Spleen (tissue), 11 donors: ENCODE measurements around the gene ZFP90. TPM values are rescaled to one million over a fixed set of nuclear protein-coding genes. Genes with fewer than 3 reads are reported as not detected.

Experiments used
- DNase-seq: peaks from one replicate; pipeline ENCODE4 v3.0.0-alpha.2; 2020
- H3K27ac ChIP-seq, 8 donors: fragments of 200-600 bp; sonication (generic) in 7 of 8; 1 replicate in 4 of 8; 2 replicates in 4 of 8; pipeline versions ENCODE4 v1.5.0 to v1.8.0; 2016 to 2021; ENCODE audit warnings: inconsistent platforms in 4 of 8, mild to moderate bottlenecking in 4 of 8, moderate library complexity in 1 of 8
- H3K27me3 ChIP-seq, 7 donors: fragments of 200-600 bp; sonication (generic) in 6 of 7; replicated peaks in 1 of 7; 1 replicate in 4 of 7; 2 replicates in 3 of 7; pipeline versions ENCODE4 v1.5.0 to v1.8.0; 2016 to 2021; ENCODE audit warnings: inconsistent platforms in 3 of 7, mild to moderate bottlenecking in 1 of 7
- H3K36me3 ChIP-seq, 6 donors: fragments of 200-600 bp; sonication (generic) in 5 of 6; 1 replicate in 4 of 6; 2 replicates in 2 of 6; pipeline versions ENCODE4 v1.5.0 to v1.8.0; 2016 to 2021; ENCODE audit warnings: inconsistent platforms in 2 of 6
- H3K4me1 ChIP-seq, 6 donors: fragments of 200-600 bp; sonication (generic) in 5 of 6; 1 replicate in 3 of 6; 2 replicates in 3 of 6; pipeline versions ENCODE4 v1.5.0 to v1.8.0; 2016 to 2021; ENCODE audit warnings: inconsistent platforms in 3 of 6
- H3K4me3 ChIP-seq, 8 donors: fragments of 200-600 bp; sonication (generic) in 7 of 8; 1 replicate in 4 of 8; 2 replicates in 4 of 8; pipeline versions ENCODE4 v1.5.0 to v1.8.0; 2016 to 2021; ENCODE audit warnings: inconsistent platforms in 4 of 8, mild to moderate bottlenecking in 4 of 8, moderate library complexity in 2 of 8
- H3K9me3 ChIP-seq, 8 donors: fragments of 200-600 bp; sonication (generic) in 7 of 8; 1 replicate in 4 of 8; 2 replicates in 4 of 8; pipeline versions ENCODE4 v1.5.0 to v1.8.0; 2016 to 2021; ENCODE audit warnings: inconsistent platforms in 4 of 8
- POLR2A ChIP-seq, 3 donors: fragments of 450-650 bp; IDR thresholded peaks; one replicate each; pipeline ENCODE4 v1.5.1; 2017; ENCODE audit warnings: antibody characterized with exemption in 3 of 3, mild to moderate bottlenecking in 1 of 3
- POLR2AphosphoS5 ChIP-seq, 3 donors: sonication (generic); formaldehyde crosslinking; IDR thresholded peaks; one replicate each; pipeline ENCODE4 v1.5.1; 2017; ENCODE audit warnings: antibody characterized with exemption in 3 of 3
- WGBS, 5 donors: extraction: QIAGEN DNeasy Blood & Tissue Kit in 3 of 5; methylation state at CpG; one replicate each; pipeline versions ENCODE4 v1.1.5 to v1.1.7; 2013 to 2018; 5-methylcytosine and 5-hydroxymethylcytosine counted together
- intact Hi-C: fragments of 100-400 bp; cut with DNase I; formaldehyde crosslinking; loops from one replicate; pipeline ENCODE4 v1.15.0; 2023; ENCODE audit warnings: low total_unique reads
- polyA plus RNA-seq, 3 donors: library from polyadenylated mRNA; stranded (reverse); fragments of 200-250 nt; gene quantifications; one replicate each; pipeline ENCODE4 v1.2.1, GENCODE V29; 2013
- total RNA-seq, 7 donors: library from RNA; depleted of rRNA in 3 of 7; stranded (reverse); fragments of >200 nt in 3 of 7; fragmentation: NEBNext Ultra II Directional in 4 of 7; extraction: Animal tissue kit (Norgen Biotek cat#: 25700) in 4 of 7; gene quantifications; one replicate each; pipeline versions ENCODE4 v1.1.0 to v1.2.1, GENCODE V29; 2016 to 2021
- TF ChIP-seq, protein P1 (sequence below), 11 experiments: fragments of 200-600 bp in 7 of 11; fragments of 450-650 bp in 4 of 11; sonication (generic) in 4 of 11; IDR thresholded peaks in 8 of 11; conservative IDR thresholded peaks in 3 of 11; 1 replicate in 7 of 11; 2 replicates in 4 of 11; pipeline versions ENCODE4 v1.4.0 to v1.8.0; 2016 to 2021; ENCODE audit warnings: antibody characterized with exemption in 11 of 11, inconsistent platforms in 4 of 11, mild to moderate bottlenecking in 1 of 11
- donor health status: healthy with polysubstance abuse.
- donor health status: DM: no; HTN: no; CAD: no; lungs with moderate emphysema.
- donor health status: DM: no; HTN: no; CAD: no.
- donor health status: Bipolar disorder and iron deficiency.
- donor health status: healthy.
- donor health status: DM: no; HTN: no; CAD: no.
- donor health status: DM: yes; HTN: yes; CAD: no.

ZFP90 gene
- total and polyA plus RNA-seq, 10 donors: 7.3 to 53.1 (median 24.4) TPM

- intact Hi-C loops: loop anchor here (5.0 kb wide), 1 partner anchor 113 kb away; no protein-coding TSS in a partner anchor
Measured at GRCh38 chr16:68510775-68511174, 28.3 kb upstream of the ZFP90 start.

GRCh38 chr16:68512183-68512582, 26.9 kb upstream of the ZFP90 start:
- intact Hi-C loops: loop anchor here (5.0 kb wide), 1 partner anchor 115 kb away; no protein-coding TSS in a partner anchor

More at GRCh38 chr16:68510775-68511174, 28.3 kb upstream of the ZFP90 start:
- no peaks in the 10 kb centered on the region for H3K9me3 ChIP-seq
- 91 to 100% (median 97%) methylated on average over 3 of the region's 3 CpGs for WGBS, 5 donors
- no peaks in the 10 kb centered on the region for H3K36me3 ChIP-seq
- peaks cover 0 to 20% (median 8%) of the 10 kb centered on the region in 6 donors for H3K4me1 ChIP-seq
- H3K27me3 ChIP-seq: peaks cover 0 to 16% (median 0%) of the 10 kb centered on the region in 7 donors
- TF ChIP-seq POLR2AphosphoS5 (IDR thresholded peaks at IDR 0.05) (no peak), POLR2A (IDR thresholded peaks at IDR 0.05) (no peak)
- TF ChIP-seq, protein P1, sequence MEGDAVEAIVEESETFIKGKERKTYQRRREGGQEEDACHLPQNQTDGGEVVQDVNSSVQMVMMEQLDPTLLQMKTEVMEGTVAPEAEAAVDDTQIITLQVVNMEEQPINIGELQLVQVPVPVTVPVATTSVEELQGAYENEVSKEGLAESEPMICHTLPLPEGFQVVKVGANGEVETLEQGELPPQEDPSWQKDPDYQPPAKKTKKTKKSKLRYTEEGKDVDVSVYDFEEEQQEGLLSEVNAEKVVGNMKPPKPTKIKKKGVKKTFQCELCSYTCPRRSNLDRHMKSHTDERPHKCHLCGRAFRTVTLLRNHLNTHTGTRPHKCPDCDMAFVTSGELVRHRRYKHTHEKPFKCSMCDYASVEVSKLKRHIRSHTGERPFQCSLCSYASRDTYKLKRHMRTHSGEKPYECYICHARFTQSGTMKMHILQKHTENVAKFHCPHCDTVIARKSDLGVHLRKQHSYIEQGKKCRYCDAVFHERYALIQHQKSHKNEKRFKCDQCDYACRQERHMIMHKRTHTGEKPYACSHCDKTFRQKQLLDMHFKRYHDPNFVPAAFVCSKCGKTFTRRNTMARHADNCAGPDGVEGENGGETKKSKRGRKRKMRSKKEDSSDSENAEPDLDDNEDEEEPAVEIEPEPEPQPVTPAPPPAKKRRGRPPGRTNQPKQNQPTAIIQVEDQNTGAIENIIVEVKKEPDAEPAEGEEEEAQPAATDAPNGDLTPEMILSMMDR (IDR thresholded peaks at IDR 0.05 in 8 of 11, conservative IDR thresholded peaks at IDR 0.05 in 3 of 11): no peak
- DNase-seq: no peak
- no peak overlapping the region for H3K4me3 ChIP-seq
- H3K27ac ChIP-seq: no peak overlapping the region

DNA sequence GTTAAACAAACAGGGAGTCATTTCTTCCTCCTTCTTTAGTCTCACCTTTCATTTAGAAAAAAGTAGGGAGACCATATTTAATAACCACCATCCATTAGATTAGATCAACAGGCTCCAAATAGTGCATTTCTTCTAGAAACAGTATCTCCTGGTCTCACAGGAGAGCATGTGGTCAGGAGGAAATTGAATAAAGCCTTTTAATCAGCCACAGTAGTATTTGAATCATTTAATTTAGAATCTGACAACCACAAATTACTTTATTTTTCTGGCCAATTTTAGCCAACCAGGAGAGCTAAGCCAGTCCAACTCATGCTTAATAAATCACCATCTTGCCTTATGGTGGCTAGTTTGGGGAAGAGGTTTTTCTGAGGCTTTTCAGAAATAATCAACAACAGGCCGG, 26.3 kb upstream of the ZFP90 start:
- H3K36me3 ChIP-seq: no peaks in the 10 kb centered on the region
- DNase-seq: no peak
- 95 to 100% (median 98%) methylated on average over 1 of the region's 1 CpG for WGBS, 5 donors
- peaks cover 0 to 16% (median 0%) of the 10 kb centered on the region in 7 donors for H3K27me3 ChIP-seq
- no peaks in the 10 kb centered on the region for H3K9me3 ChIP-seq
- intact Hi-C loops: loop anchor here (5.0 kb wide), 1 partner anchor 115 kb away; no protein-coding TSS in a partner anchor
- H3K27ac ChIP-seq: no peak overlapping the region
- no peak overlapping the region for H3K4me3 ChIP-seq
- peaks cover 0 to 23% (median 8%) of the 10 kb centered on the region in 6 donors for H3K4me1 ChIP-seq
- TF ChIP-seq POLR2AphosphoS5 (IDR thresholded peaks at IDR 0.05) (no peak), POLR2A (IDR thresholded peaks at IDR 0.05) (no peak)
- TF ChIP-seq, protein P1 (IDR thresholded peaks at IDR 0.05 in 8 of 11, conservative IDR thresholded peaks at IDR 0.05 in 3 of 11): no peak

More at GRCh38 chr16:68512183-68512582, 26.9 kb upstream of the ZFP90 start:
- Histone ChIP-seq H3K4me3 (no peak overlapping the region), H3K4me1 (peaks cover 0 to 20% (median 8%) of the 10 kb centered on the region in 6 donors), H3K27me3 (peaks cover 0 to 16% (median 0%) of the 10 kb centered on the region in 7 donors), H3K27ac (no peak overlapping the region), H3K9me3 (no peaks in the 10 kb centered on the region), H3K36me3 (no peaks in the 10 kb centered on the region)
- DNase-seq: peak; percentile 54
- TF ChIP-seq POLR2A (IDR thresholded peaks at IDR 0.05) (no peak), POLR2AphosphoS5 (IDR thresholded peaks at IDR 0.05) (no peak)
- TF ChIP-seq, protein P1 (IDR thresholded peaks at IDR 0.05 in 8 of 11, conservative IDR thresholded peaks at IDR 0.05 in 3 of 11): no peak
- 60 to 73% (median 63%) methylated on average over 8 of the region's 8 CpGs for WGBS, 5 donors

GRCh38 chr16:68514511-68514910, 24.6 kb upstream of the ZFP90 start:
- DNase-seq: peak; percentile 31

More at GRCh38 chr16:68514511-68514910, 24.6 kb upstream of the ZFP90 start:
- H3K4me1 ChIP-seq: peaks cover 0 to 27% (median 8%) of the 10 kb centered on the region in 6 donors
- no peak overlapping the region for H3K4me3 ChIP-seq
- no peaks in the 10 kb centered on the region for H3K9me3 ChIP-seq
- H3K27me3 ChIP-seq: peaks cover 0 to 7% (median 0%) of the 10 kb centered on the region in 7 donors
- WGBS, 5 donors: 63 to 79% (median 71%) methylated on average over 2 to 3 of the region's 3 CpGs
- no peak overlapping the region for H3K27ac ChIP-seq
- intact Hi-C loops: loop anchor here (5.0 kb wide), 1 partner anchor 117 kb away; no protein-coding TSS in a partner anchor
- H3K36me3 ChIP-seq: no peaks in the 10 kb centered on the region
- TF ChIP-seq POLR2AphosphoS5 (IDR thresholded peaks at IDR 0.05) (no peak), POLR2A (IDR thresholded peaks at IDR 0.05) (no peak)
- TF ChIP-seq, protein P1 (IDR thresholded peaks at IDR 0.05 in 8 of 11, conservative IDR thresholded peaks at IDR 0.05 in 3 of 11): no peak
